HepG2 (cell line): ENCODE measurements around the gene LDLRAD4. TPM values are rescaled to one million over a fixed set of nuclear protein-coding genes. Genes with fewer than 3 reads are reported as not detected.

Source experiments
- ATAC-seq: fragments of 200-7000 bp; cut with Tn5 transposase; 3 replicates; pipeline ENCODE4 v1.9.1; 2020; ENCODE audit warnings: mild to moderate bottlenecking, moderate library complexity
- BruUV-seq: library from RNA; stranded (reverse); fragments of 400-500 nt; replicated peaks from 2 replicates; lab custom pipeline; 2021; lab: Mats Ljungman, UMichigan
- CTCF ChIA-PET: fragments of 300-600 bp; formaldehyde crosslinking; extraction: SDS; loops from one replicate; lab custom pipeline; 2021; ENCODE audit warnings: low total read pairs, inconsistent platforms, low intra/inter-chr PET ratio; lab: Yijun Ruan, JAX
- POLR2A ChIA-PET: fragments of 350-600 bp; sonication (Branson Sonifier 250); formaldehyde crosslinking; loops from one replicate; lab custom pipeline; 2020; ENCODE audit warnings: antibody characterized with exemption, inconsistent platforms; lab: Yijun Ruan, JAX
- DNase-seq: peaks from one replicate; pipeline ENCODE4 v3.0.0-alpha.2; 2015; ENCODE audit warnings: low spot score
- FAIRE-seq: peaks from 3 replicates; lab custom pipeline; 2011; peaks lifted over from hg19 to GRCh38; lab: Jason Lieb, UNC
- H2AFZ ChIP-seq: one replicate; pipeline ENCODE4 v1.6.1; 2011; ENCODE audit warnings: low read length, inconsistent platforms
- H3K27ac ChIP-seq: fragments of 300-600 bp; 3 replicates; pipeline ENCODE4 v1.8.0; 2011; ENCODE audit warnings: mixed run types, mild to moderate bottlenecking, mixed read lengths, low read length, inconsistent platforms; ENCODE audit not compliant: insufficient read depth; ENCODE audit errors: extremely low read length
- H3K27me3 ChIP-seq, 2 experiments: fragments of 200-600 bp in 1 of 2; 2 replicates in 1 of 2; 3 replicates in 1 of 2; pipeline versions ENCODE4 v1.6.0 to v1.8.0; 2011; ENCODE audit warnings: low read length in 2 of 2, mild to moderate bottlenecking in 2 of 2, moderate library complexity in 2 of 2, inconsistent platforms in 1 of 2; ENCODE audit not compliant: insufficient read depth in 2 of 2, control insufficient read depth in 1 of 2
- H3K36me3 ChIP-seq, 2 experiments: fragments of 200-600 bp in 1 of 2; replicated peaks in 1 of 2; 2 replicates in 1 of 2; 3 replicates in 1 of 2; pipeline versions ENCODE4 v1.5.1 to v1.8.0; 2011; ENCODE audit warnings: low read length in 2 of 2, inconsistent platforms in 1 of 2; ENCODE audit not compliant: insufficient read depth in 2 of 2, control insufficient read depth in 1 of 2
- H3K4me1 ChIP-seq: 2 replicates; pipeline ENCODE4 v1.5.1; 2012; ENCODE audit warnings: low read length, inconsistent platforms; ENCODE audit not compliant: insufficient read depth
- H3K4me2 ChIP-seq: 2 replicates; pipeline ENCODE4 v1.6.0; 2011; ENCODE audit warnings: low read depth, low read length, inconsistent platforms
- H3K4me3 ChIP-seq, 3 experiments: fragments of 200-600 bp in 1 of 3; sonication (generic), shearing (Covaris generic) in 1 of 3; replicated peaks in 1 of 3; 2 replicates each; pipeline ENCODE4 v1.5.1; 2011 to 2016; ENCODE audit warnings: low read length in 3 of 3, inconsistent platforms in 2 of 3, low read depth in 2 of 3, mild to moderate bottlenecking in 2 of 3, control low read depth in 1 of 3, mixed read lengths in 1 of 3; ENCODE audit not compliant: insufficient read depth in 1 of 3
- H3K79me2 ChIP-seq: one replicate; pipeline ENCODE4 v1.6.1; 2011; ENCODE audit warnings: low read length, inconsistent platforms; ENCODE audit not compliant: insufficient read depth
- H3K9ac ChIP-seq: 2 replicates; pipeline ENCODE4 v1.6.0; 2011; ENCODE audit warnings: mild to moderate bottlenecking, low read depth, low read length, inconsistent platforms; ENCODE audit not compliant: insufficient read depth
- H3K9me3 ChIP-seq: 2 replicates; pipeline ENCODE4 v1.5.1; 2012; ENCODE audit warnings: mild to moderate bottlenecking, low read length
- H4K20me1 ChIP-seq: 2 replicates; pipeline ENCODE4 v1.6.0; 2011; ENCODE audit warnings: inconsistent platforms, mild to moderate bottlenecking, low read length, moderate library complexity; ENCODE audit not compliant: insufficient read depth
- ATM ChIP-seq: fragments of 450-650 bp; IDR thresholded peaks from 2 replicates; pipeline ENCODE4 v1.7.1; 2017; ENCODE audit warnings: mild to moderate bottlenecking, borderline replicate concordance
- GATA4 ChIP-seq: sonication (generic); IDR thresholded peaks from 2 replicates; pipeline ENCODE4 v1.6.1; 2016; ENCODE audit warnings: antibody characterized with exemption, low read depth, borderline replicate concordance
- GATAD1 ChIP-seq: IDR thresholded peaks from 2 replicates; pipeline ENCODE4 v1.6.1; 2016; ENCODE audit warnings: missing genetic modification reagents, missing compliant biosample characterization
- GTF2F1 ChIP-seq: fragments of 150-350 bp; IDR thresholded peaks from 2 replicates; pipeline ENCODE4 v1.6.1; 2014; ENCODE audit warnings: low read length
- KLF13 ChIP-seq: sonication (generic); formaldehyde crosslinking; IDR thresholded peaks from 2 replicates; pipeline ENCODE4 v1.4.0; 2020; ENCODE audit warnings: mild to moderate bottlenecking, missing genetic modification reagents
- NFATC3 ChIP-seq: sonication (generic); formaldehyde crosslinking; IDR thresholded peaks from 2 replicates; pipeline ENCODE4 v1.5.1; 2020; ENCODE audit warnings: mild to moderate bottlenecking, missing genetic modification reagents
- NFRKB ChIP-seq: fragments of 450-650 bp; IDR thresholded peaks from 2 replicates; pipeline ENCODE4 v1.6.1; 2017
- NPAS2 ChIP-seq: sonication (generic); formaldehyde crosslinking; IDR thresholded peaks from 2 replicates; pipeline ENCODE4 v1.8.0; 2022; ENCODE audit warnings: mild to moderate bottlenecking, missing genetic modification reagents, borderline replicate concordance
- SALL2 ChIP-seq: sonication (generic); formaldehyde crosslinking; IDR thresholded peaks from 2 replicates; pipeline ENCODE4 v1.8.1; 2023; ENCODE audit warnings: mild to moderate bottlenecking, missing genetic modification reagents, inconsistent platforms
- SIX4 ChIP-seq: sonication (generic); formaldehyde crosslinking; IDR thresholded peaks from 2 replicates; pipeline ENCODE4 v1.4.0; 2020; ENCODE audit warnings: missing genetic modification reagents
- SPEN ChIP-seq: sonication (generic); formaldehyde crosslinking; IDR thresholded peaks from 2 replicates; pipeline ENCODE4 v1.5.1; 2020; ENCODE audit warnings: low read depth, mild to moderate bottlenecking, missing genetic modification reagents
- ZNF3 ChIP-seq: IDR thresholded peaks from 2 replicates; pipeline ENCODE4 v1.7.0; 2017; ENCODE audit warnings: inconsistent platforms
- ZNF451 ChIP-seq: sonication (generic); formaldehyde crosslinking; IDR thresholded peaks from 2 replicates; pipeline ENCODE4 v1.5.0; 2020; ENCODE audit warnings: mild to moderate bottlenecking, missing genetic modification reagents
- WGBS: methylation state at CpG from one replicate; pipeline ENCODE4 v1.1.6; 2017; ENCODE audit warnings: low lambda C conversion rate; 5-methylcytosine and 5-hydroxymethylcytosine counted together
- in situ Hi-C: cut with HindIII; loops from 2 replicates; pipeline ENCODE4 v1.10.0; 2017; ENCODE audit warnings: low pct_unique_long_range_greater_than_20kb; ENCODE audit not compliant: extremely low pct_ligation_motif_present
- intact Hi-C: fragments of 100-400 bp; cut with micrococcal nuclease; formaldehyde crosslinking; loops from one replicate; pipeline ENCODE4 v1.10.0; 2022; ENCODE audit not compliant: unreplicated experiment
- polyA plus RNA-seq, 8 experiments: library from polyadenylated mRNA; depleted of rRNA in 3 of 8; stranded (reverse) in 7 of 8; unstranded in 1 of 8; fragments of >200 nt; fragmentation: Illumina TruSeq in 4 of 8; extraction: Trizol in 4 of 8; gene quantifications; 2 replicates each; pipeline versions ENCODE4 v1.2.1 to v1.2.3, GENCODE V29; 2011 to 2016; ENCODE audit warnings: low read depth in 4 of 8, missing spikeins in 1 of 8, mixed read lengths in 1 of 8; ENCODE audit not compliant: insufficient read depth in 1 of 8
- total RNA-seq, 5 experiments: library from RNA; depleted of rRNA; stranded (reverse); fragments of >200 nt; fragmentation: Illumina TruSeq; extraction: Trizol; gene quantifications; 2 replicates each; pipeline ENCODE4 v1.2.3, GENCODE V29; 2016; ENCODE audit warnings: low read depth in 1 of 5
- TF ChIP-seq, protein P1 (sequence below): sonication (generic); formaldehyde crosslinking; IDR thresholded peaks from 2 replicates; pipeline ENCODE4 v1.4.0; 2020; ENCODE audit warnings: missing genetic modification reagents
- TF ChIP-seq, protein P2 (sequence below): sonication (generic); formaldehyde crosslinking; IDR thresholded peaks from 2 replicates; pipeline ENCODE4 v1.8.1; 2023; ENCODE audit warnings: mild to moderate bottlenecking, moderate library complexity, missing genetic modification reagents
- TF ChIP-seq, protein P3 (sequence below): sonication (generic); formaldehyde crosslinking; IDR thresholded peaks from 2 replicates; pipeline ENCODE4 v1.9.0; 2021; ENCODE audit warnings: missing genetic modification reagents, borderline replicate concordance

LDLRAD4 gene
- total and polyA plus RNA-seq, 2 of the 13 experiments (the other 11 are each of a cell fraction or from before 2014, with no cell fraction given): 13.6 to 20.9 TPM

DNA sequence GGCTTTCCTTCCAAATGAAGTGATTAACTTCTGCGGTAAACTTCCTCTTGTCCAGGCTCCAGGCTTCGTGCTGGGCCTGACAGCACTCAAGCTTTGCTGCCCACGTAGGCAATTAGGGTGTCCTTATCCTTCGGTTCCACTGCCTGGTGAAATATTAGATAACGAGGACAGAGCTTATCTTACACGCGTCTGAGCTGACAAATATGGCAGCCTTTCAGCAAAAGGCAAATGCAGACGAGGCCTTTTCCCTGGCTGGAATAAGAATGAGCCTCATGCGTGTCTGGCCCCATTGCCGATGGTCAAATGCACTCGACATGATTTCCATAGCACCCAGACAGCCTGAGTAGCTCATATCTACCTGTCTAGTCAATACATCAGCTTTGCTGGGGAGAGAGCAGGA lies 366.3 kb downstream of the LDLRAD4 start (continued):
- TF ChIP-seq SALL2 (CRISPR knock-in tag): no peak

DNA sequence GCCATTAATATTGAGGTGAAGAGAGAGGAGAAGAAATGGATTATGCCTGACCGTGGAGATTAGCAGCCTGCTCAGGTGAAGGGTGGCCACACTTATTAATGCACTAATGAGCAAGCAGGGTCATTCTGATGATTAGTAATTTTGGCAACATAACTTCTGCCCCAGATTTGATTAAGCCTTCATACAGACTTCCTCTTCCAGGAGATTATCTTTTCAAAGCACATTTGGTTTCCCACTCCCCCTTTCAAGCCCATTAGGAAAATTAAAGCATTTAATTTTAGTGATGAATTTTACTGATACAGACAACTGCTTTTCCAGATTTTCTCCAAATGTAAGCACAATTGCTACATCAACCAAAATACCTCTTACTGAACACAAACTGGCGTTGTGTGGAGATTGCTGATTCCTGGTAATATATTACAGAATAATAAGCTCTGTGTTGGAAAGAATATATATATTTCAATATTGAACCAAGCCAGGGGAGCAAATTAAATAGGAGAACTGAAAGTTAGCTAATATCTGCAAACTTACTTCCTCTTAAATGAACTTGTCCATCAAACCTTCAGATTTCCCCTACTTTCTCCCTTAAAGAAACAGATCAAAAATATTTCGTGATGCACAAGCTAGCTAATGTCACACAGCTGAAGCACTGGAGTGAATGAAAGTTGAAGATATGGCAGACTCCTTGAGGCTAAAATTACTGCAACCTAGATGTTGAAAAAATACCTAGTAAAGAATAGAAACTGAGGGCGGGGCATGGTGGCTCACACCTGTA lies 367.0 kb downstream of the LDLRAD4 start:
- no peaks in the 10 kb centered on the region for H3K9me3 ChIP-seq
- no TSS peak for BruUV-seq
- no peak for DNase-seq
- no peak overlapping the region for H2AFZ ChIP-seq
- WGBS: 70% methylated on average over 4 of the region's 4 CpGs
- ChIA-PET CTCF (no interaction called here), POLR2A (no interaction called here)
- no peak for FAIRE-seq
- TF ChIP-seq GATAD1 (CRISPR knock-in tag) (no peak), GATA4 (no peak), NFATC3 (no peak), ZNF451 (CRISPR knock-in tag) (no peak), ZNF3 (CRISPR knock-in tag) (no peak), KLF13 (CRISPR knock-in tag) (no peak), ATM (no peak), NPAS2 (CRISPR knock-in tag) (no peak), SPEN (CRISPR knock-in tag) (no peak), SIX4 (no peak), GTF2F1 (no peak), NFRKB (no peak)
- TF ChIP-seq, protein P1, sequence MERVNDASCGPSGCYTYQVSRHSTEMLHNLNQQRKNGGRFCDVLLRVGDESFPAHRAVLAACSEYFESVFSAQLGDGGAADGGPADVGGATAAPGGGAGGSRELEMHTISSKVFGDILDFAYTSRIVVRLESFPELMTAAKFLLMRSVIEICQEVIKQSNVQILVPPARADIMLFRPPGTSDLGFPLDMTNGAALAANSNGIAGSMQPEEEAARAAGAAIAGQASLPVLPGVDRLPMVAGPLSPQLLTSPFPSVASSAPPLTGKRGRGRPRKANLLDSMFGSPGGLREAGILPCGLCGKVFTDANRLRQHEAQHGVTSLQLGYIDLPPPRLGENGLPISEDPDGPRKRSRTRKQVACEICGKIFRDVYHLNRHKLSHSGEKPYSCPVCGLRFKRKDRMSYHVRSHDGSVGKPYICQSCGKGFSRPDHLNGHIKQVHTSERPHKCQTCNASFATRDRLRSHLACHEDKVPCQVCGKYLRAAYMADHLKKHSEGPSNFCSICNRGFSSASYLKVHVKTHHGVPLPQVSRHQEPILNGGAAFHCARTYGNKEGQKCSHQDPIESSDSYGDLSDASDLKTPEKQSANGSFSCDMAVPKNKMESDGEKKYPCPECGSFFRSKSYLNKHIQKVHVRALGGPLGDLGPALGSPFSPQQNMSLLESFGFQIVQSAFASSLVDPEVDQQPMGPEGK (CRISPR knock-in tag): no peak
- TF ChIP-seq, protein P2, sequence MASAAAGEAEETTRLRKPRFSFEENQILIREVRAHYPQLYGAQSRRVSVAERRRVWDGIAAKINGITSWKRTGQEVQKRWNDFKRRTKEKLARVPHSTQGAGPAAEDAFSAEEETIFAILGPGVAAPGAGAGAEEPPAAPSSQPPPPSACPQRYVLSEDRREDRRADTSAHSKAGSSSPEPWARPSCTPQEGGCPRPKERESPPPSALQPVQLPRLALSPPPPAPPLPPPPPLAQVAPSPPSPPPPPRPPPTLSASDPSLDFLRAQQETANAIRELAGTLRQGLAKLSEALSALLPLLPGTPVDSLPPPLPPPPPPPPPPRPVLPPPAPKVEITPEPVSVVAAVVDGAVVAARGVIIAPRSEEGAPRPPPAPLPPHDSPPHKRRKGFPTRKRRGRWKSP: no peak
- TF ChIP-seq, protein P3, sequence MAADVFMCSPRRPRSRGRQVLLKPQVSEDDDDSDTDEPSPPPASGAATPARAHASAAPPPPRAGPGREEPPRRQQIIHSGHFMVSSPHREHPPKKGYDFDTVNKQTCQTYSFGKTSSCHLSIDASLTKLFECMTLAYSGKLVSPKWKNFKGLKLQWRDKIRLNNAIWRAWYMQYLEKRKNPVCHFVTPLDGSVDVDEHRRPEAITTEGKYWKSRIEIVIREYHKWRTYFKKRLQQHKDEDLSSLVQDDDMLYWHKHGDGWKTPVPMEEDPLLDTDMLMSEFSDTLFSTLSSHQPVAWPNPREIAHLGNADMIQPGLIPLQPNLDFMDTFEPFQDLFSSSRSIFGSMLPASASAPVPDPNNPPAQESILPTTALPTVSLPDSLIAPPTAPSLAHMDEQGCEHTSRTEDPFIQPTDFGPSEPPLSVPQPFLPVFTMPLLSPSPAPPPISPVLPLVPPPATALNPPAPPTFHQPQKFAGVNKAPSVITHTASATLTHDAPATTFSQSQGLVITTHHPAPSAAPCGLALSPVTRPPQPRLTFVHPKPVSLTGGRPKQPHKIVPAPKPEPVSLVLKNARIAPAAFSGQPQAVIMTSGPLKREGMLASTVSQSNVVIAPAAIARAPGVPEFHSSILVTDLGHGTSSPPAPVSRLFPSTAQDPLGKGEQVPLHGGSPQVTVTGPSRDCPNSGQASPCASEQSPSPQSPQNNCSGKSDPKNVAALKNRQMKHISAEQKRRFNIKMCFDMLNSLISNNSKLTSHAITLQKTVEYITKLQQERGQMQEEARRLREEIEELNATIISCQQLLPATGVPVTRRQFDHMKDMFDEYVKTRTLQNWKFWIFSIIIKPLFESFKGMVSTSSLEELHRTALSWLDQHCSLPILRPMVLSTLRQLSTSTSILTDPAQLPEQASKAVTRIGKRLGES: no peak
- no peak overlapping the region for H3K9ac ChIP-seq
- no peaks in the 10 kb centered on the region for H3K79me2 ChIP-seq
- H3K27me3 ChIP-seq: no peaks in the 10 kb centered on the region
- ATAC-seq: no peak
- H3K4me2 ChIP-seq: no peak overlapping the region
- H3K36me3 ChIP-seq: no peaks in the 10 kb centered on the region
- intact Hi-C loops: no loop called here
- no peaks in the 10 kb centered on the region for H3K4me1 ChIP-seq
- H3K4me3 ChIP-seq: no peak overlapping the region
- H3K27ac ChIP-seq: no peak overlapping the region
- in situ Hi-C loops: no loop called here
- no peaks in the 10 kb centered on the region for H4K20me1 ChIP-seq
